Smooth muscle cell of the brain vasculature (primary cell): Measurements from ENCODE around the gene ZSWIM2.
"Not testable (repeated sequence)": the region's sequence is repeated elsewhere in the genome, so short reads cannot be mapped to it uniquely, and the experiment has no call there.

Source experiments
- DNase-seq: peaks from one replicate; pipeline ENCODE4 v3.0.0-alpha.2; 2012; ENCODE audit warnings: low read depth, low spot score

Gene ZSWIM2

DNA sequence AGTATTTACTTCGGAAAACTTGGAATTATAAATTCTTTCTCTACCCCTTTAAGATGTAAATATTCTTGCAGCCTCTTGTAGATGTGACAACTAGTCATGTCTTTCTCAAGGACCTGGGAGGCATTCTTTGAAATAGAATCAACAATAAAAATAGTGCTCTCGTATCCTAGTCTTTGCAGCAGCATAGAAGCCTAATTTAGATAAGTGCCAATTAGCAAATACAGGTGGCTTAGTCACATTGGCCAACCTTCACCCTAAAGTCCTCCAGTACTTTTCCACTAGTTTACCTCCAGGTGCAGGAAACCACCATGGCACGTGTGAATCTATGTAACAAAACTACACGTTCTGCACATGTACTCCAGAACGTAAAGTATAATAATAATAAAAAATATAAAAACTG lies 3.5 kb upstream of the ZSWIM2 start:
- DNase-seq, result no peak

GRCh38 chr2:186842373-186842772 lies 6.6 kb downstream of the ZSWIM2 start:
- DNase-seq, result no peak

- DNase-seq, result no peak
Observed at GRCh38 chr2:186841940-186842339, 7.0 kb downstream of the ZSWIM2 start.

DNA sequence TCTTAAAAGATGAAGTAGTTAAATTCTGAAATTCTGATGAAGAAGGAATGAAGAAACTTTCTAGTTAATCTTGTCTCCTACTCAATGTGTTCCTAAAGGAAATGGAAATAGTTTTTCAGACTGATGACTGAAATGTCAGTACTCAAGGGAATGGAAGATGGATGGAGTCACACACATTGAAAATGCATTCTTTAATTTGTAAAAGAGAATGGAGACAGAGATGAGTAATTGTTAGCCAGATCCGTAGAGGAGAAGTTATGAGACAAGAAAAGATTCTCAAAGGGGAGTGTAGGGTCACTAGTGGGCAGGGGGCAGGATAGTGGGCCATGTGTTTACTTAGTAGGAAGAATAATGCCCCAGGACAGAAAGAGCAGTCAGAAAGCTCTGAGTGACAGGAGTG lies 13.3 kb downstream of the ZSWIM2 start:
- no peak for DNase-seq

GRCh38 chr2:186827862-186828492 lies 21.0 kb downstream of the ZSWIM2 start:
- DNase-seq, result no peak

- DNase-seq, result no peak
Observed at GRCh38 chr2:186827411-186827810, 21.6 kb downstream of the ZSWIM2 start.

GRCh38 chr2:186822323-186822722 lies 26.6 kb downstream of the ZSWIM2 start:
- no peak for DNase-seq

- DNase-seq, result no peak
Observed at GRCh38 chr2:186820303-186820702, 28.7 kb downstream of the ZSWIM2 start.

GRCh38 chr2:186811760-186812159 lies 37.2 kb downstream of the ZSWIM2 start:
- not testable (repeated sequence) for DNase-seq

- no peak for DNase-seq
Observed at GRCh38 chr2:186806591-186806990, 42.4 kb downstream of the ZSWIM2 start.

- not testable (repeated sequence) for DNase-seq
Observed at GRCh38 chr2:186798604-186799003, 50.4 kb downstream of the ZSWIM2 start.

DNA sequence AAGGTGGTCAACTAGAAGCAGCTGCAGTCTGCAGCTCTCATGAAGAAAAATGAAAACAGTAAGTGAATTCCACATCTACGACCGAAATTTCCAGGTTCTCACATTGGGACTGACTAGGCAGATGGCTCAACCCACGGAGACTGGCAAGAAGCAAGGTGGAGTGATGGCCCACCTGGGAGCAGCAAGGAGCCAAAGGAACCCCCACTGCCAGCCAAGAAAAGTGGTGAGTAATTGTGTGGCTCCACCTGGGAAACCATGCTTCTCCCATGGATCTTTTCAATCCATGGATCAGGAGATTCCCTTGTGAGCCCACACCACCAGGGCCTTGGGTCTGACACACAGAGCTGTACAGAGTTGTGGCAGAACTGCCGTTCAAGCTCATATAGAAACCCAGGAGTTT lies 64.0 kb downstream of the ZSWIM2 start:
- DNase-seq, result no peak

- DNase-seq, result no peak
Observed at GRCh38 chr2:186783254-186783653, 65.7 kb downstream of the ZSWIM2 start.

GRCh38 chr2:186780701-186781316 lies 68.2 kb downstream of the ZSWIM2 start:
- DNase-seq, result no peak
